PC-3 (cell line): ENCODE measurements around the gene C16orf78. TPM values are rescaled to one million over a fixed set of nuclear protein-coding genes. Genes with fewer than 3 reads are reported as not detected.

Experiments
- ATAC-seq: fragments of 200-7000 bp; cut with Tn5 transposase; 2 replicates; pipeline ENCODE4 v1.9.1; 2020; ENCODE audit warnings: mild to moderate bottlenecking, moderate library complexity
- BruUV-seq: library from RNA; stranded (reverse); fragments of 400-500 nt; replicated peaks from 2 replicates; lab custom pipeline; 2021; lab: Mats Ljungman, UMichigan
- CTCF ChIA-PET: fragments of 300-600 bp; sonication (Branson Sonifier 250); formaldehyde crosslinking; loops from one replicate; lab custom pipeline; 2022; ENCODE audit warnings: antibody characterized with exemption; lab: Charles Lee
- POLR2A ChIA-PET: fragments of 300-600 bp; sonication (Branson Sonifier 250); formaldehyde crosslinking; loops from one replicate; lab custom pipeline; 2022; ENCODE audit warnings: antibody characterized with exemption; ENCODE audit not compliant: unreplicated experiment; lab: Charles Lee
- DNase-seq: peaks from one replicate; pipeline ENCODE4 v3.0.0-alpha.2; 2015
- H2AFZ ChIP-seq: fragments of 300-600 bp; sonication (generic); 2 replicates; pipeline ENCODE4 v1.6.0; 2016; ENCODE audit warnings: antibody characterized with exemption, low read length
- H3F3A ChIP-seq: fragments of 300-600 bp; sonication (generic); one replicate; pipeline ENCODE4 v1.6.0; 2017; ENCODE audit warnings: antibody characterized with exemption, low read length, control low read depth, mild to moderate bottlenecking; ENCODE audit not compliant: unreplicated experiment
- H3K27ac ChIP-seq: fragments of 300-600 bp; sonication (generic); 2 replicates; pipeline ENCODE4 v1.5.1; 2016; ENCODE audit warnings: mild to moderate bottlenecking, low read length
- H3K27me3 ChIP-seq: fragments of 300-600 bp; sonication (generic); 2 replicates; pipeline ENCODE4 v1.6.1; 2016; ENCODE audit warnings: low read length, mixed read lengths
- H3K36me3 ChIP-seq: fragments of 300-600 bp; sonication (generic); 2 replicates; pipeline ENCODE4 v1.6.1; 2016; ENCODE audit warnings: low read depth, mixed run types, low read length, mixed read lengths
- H3K4me1 ChIP-seq: fragments of 300-600 bp; sonication (generic); 2 replicates; pipeline ENCODE4 v1.5.1; 2016; ENCODE audit warnings: low read length; ENCODE audit not compliant: insufficient read depth
- H3K4me2 ChIP-seq: fragments of 300-600 bp; sonication (generic); 2 replicates; pipeline ENCODE4 v1.6.0; 2016; ENCODE audit warnings: low read length
- H3K4me3 ChIP-seq: fragments of 300-600 bp; sonication (generic); 2 replicates; pipeline ENCODE4 v1.5.1; 2016; ENCODE audit warnings: mild to moderate bottlenecking, low read length, mixed read lengths
- H3K79me2 ChIP-seq: fragments of 300-600 bp; sonication (generic); 2 replicates; pipeline ENCODE4 v1.6.1; 2017; ENCODE audit warnings: low read length, mixed read lengths
- H3K9ac ChIP-seq: fragments of 300-600 bp; sonication (generic); 2 replicates; pipeline ENCODE4 v1.6.0; 2016; ENCODE audit warnings: mild to moderate bottlenecking, low read length
- H3K9me2 ChIP-seq: fragments of 300-600 bp; sonication (generic); replicated peaks from 2 replicates; pipeline ENCODE4 v1.6.1; 2016; ENCODE audit warnings: mixed run types, low read length, mixed read lengths
- H3K9me3 ChIP-seq: fragments of 300-600 bp; sonication (generic); 2 replicates; pipeline ENCODE4 v1.6.1; 2016; ENCODE audit warnings: low read length, mixed read lengths
- H4K20me1 ChIP-seq: fragments of 300-600 bp; sonication (generic); 2 replicates; pipeline ENCODE4 v1.6.1; 2016; ENCODE audit warnings: low read length, mixed read lengths
- EZH2 ChIP-seq: fragments of 300-600 bp; sonication (generic); IDR thresholded peaks from one replicate; pipeline ENCODE4 v1.6.1; 2017; ENCODE audit warnings: antibody characterized with exemption, mild to moderate bottlenecking, low read length; ENCODE audit not compliant: unreplicated experiment
- EZH2phosphoT487 ChIP-seq: fragments of 300-600 bp; sonication (generic); IDR thresholded peaks from 2 replicates; pipeline ENCODE4 v1.6.1; 2018; ENCODE audit warnings: mild to moderate bottlenecking, antibody characterized with exemption, low read length, borderline replicate concordance
- intact Hi-C: fragments of 100-400 bp; cut with micrococcal nuclease; formaldehyde crosslinking; loops from 2 replicates; pipeline ENCODE4 v1.9.0; 2023
- total RNA-seq: library from RNA; depleted of rRNA; stranded (reverse); fragments of >200 nt; gene quantifications from 2 replicates; pipeline ENCODE4 v1.2.3, GENCODE V29; 2014
- TF ChIP-seq, protein P1 (sequence below): fragments of 300-600 bp; sonication (generic); conservative IDR thresholded peaks from 2 replicates; pipeline ENCODE4 v1.5.1; 2017; ENCODE audit warnings: antibody characterized with exemption, low read depth, mild to moderate bottlenecking, low read length

The C16orf78 gene
- total RNA-seq, 1 experiment from 2014 or later: not detected

- Histone ChIP-seq H3K9me3 (no peaks in the 10 kb centered on the region), H3K27me3 (peaks cover 7% of the 10 kb centered on the region; the same call in 1 of the 2 replicates), H3K4me3 (no peak overlapping the region), H3K27ac (no peak overlapping the region), H2AFZ (no peak overlapping the region), H4K20me1 (no peaks in the 10 kb centered on the region), H3K4me1 (no peaks in the 10 kb centered on the region), H3K9me2 (no peaks in the 10 kb centered on the region), H3K79me2 (no peaks in the 10 kb centered on the region), H3F3A (no peaks in the 10 kb centered on the region), H3K4me2 (no peak overlapping the region), H3K9ac (no peak overlapping the region), H3K36me3 (no peaks in the 10 kb centered on the region)
- ATAC-seq (no peak), DNase-seq (no peak)
- TF ChIP-seq EZH2phosphoT487 (no peak), EZH2 (no peak)
- TF ChIP-seq, protein P1, sequence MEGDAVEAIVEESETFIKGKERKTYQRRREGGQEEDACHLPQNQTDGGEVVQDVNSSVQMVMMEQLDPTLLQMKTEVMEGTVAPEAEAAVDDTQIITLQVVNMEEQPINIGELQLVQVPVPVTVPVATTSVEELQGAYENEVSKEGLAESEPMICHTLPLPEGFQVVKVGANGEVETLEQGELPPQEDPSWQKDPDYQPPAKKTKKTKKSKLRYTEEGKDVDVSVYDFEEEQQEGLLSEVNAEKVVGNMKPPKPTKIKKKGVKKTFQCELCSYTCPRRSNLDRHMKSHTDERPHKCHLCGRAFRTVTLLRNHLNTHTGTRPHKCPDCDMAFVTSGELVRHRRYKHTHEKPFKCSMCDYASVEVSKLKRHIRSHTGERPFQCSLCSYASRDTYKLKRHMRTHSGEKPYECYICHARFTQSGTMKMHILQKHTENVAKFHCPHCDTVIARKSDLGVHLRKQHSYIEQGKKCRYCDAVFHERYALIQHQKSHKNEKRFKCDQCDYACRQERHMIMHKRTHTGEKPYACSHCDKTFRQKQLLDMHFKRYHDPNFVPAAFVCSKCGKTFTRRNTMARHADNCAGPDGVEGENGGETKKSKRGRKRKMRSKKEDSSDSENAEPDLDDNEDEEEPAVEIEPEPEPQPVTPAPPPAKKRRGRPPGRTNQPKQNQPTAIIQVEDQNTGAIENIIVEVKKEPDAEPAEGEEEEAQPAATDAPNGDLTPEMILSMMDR: no peak
- intact Hi-C loops: no loop called here
- no TSS peak for BruUV-seq
- ChIA-PET POLR2A (no interaction called here), CTCF (no interaction called here)
Observed at GRCh38 chr16:49424961-49425360, 51.4 kb downstream of the C16orf78 start.

DNA sequence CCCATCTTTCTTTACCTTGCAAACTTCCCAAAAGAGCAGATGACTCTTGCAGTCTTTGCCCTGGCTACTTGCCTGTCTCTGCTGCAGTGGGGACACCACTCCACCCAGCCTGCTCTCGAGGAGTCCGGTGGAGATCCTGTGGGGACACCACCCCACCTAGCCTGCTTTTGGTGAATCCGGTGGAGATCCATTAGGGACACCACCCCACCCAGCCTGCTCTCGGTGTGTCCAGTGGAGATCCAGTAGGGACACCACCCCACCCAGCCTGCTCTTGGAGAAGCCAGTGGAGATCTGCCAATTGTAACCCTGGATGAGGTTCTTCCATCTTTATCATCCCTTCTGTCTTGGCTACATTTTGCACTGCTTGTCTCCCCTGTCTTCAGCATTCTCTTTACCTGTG, 54.2 kb downstream of the C16orf78 start:
- CTCF ChIA-PET: no interaction called here
- BruUV-seq: no TSS peak
- H3K27me3 ChIP-seq: peaks cover 11% of the 10 kb centered on the region; the same call in 1 of the 2 replicates

DNA sequence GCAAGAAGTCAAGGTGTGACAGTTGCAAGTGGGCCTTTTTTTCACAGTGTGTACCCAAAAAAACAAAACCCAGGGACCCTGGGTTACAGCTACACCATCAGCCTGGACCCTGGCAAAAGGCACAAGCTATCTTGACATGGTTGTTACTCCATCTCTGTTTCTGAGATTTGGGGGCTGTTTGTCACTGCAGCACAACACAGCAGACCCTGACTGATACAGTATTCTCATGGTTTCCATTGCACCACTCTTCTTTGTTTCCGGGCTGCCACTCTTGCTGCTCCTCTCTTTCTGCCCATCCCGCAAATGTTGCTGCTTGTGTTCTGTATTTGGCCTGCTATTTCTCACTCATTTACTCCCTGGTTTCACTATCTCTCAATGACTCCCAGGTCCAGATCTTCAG, 55.2 kb downstream of the C16orf78 start:
- intact Hi-C loops: no loop called here
- Histone ChIP-seq H3K9ac (no peak overlapping the region), H4K20me1 (no peaks in the 10 kb centered on the region), H3K4me1 (no peaks in the 10 kb centered on the region), H3K4me3 (no peak overlapping the region), H3K4me2 (no peak overlapping the region), H3K9me2 (no peaks in the 10 kb centered on the region), H3K79me2 (no peaks in the 10 kb centered on the region), H3K27me3 (peaks cover 16% of the 10 kb centered on the region), H3K36me3 (no peaks in the 10 kb centered on the region), H3K9me3 (no peaks in the 10 kb centered on the region), H3K27ac (no peak overlapping the region), H3F3A (no peaks in the 10 kb centered on the region), H2AFZ (no peak overlapping the region)
- DNase-seq (no peak), ATAC-seq (no peak)
- ChIA-PET POLR2A (no interaction called here), CTCF (no interaction called here)
- no TSS peak for BruUV-seq
- TF ChIP-seq EZH2: no peak
- TF ChIP-seq, protein P1: no peak
- TF ChIP-seq EZH2phosphoT487: no peak

More for the DNA sequence above, 54.2 kb downstream of the C16orf78 start:
- intact Hi-C loops: no loop called here
- H3K9me2 ChIP-seq: no peaks in the 10 kb centered on the region
- no peak for ATAC-seq
- H3K27ac ChIP-seq: no peak overlapping the region
- no peaks in the 10 kb centered on the region for H3K79me2 ChIP-seq
- no peak overlapping the region for H3K4me3 ChIP-seq
- no peaks in the 10 kb centered on the region for H3K4me1 ChIP-seq
- H3K36me3 ChIP-seq: no peaks in the 10 kb centered on the region
- TF ChIP-seq, protein P1: no peak
- no peak for TF ChIP-seq EZH2
- POLR2A ChIA-PET: no interaction called here
- H3K9me3 ChIP-seq: no peaks in the 10 kb centered on the region
- H3K4me2 ChIP-seq: no peak overlapping the region
- no peak overlapping the region for H3K9ac ChIP-seq
- DNase-seq: no peak
- H2AFZ ChIP-seq: no peak overlapping the region
- H4K20me1 ChIP-seq: no peaks in the 10 kb centered on the region
- no peaks in the 10 kb centered on the region for H3F3A ChIP-seq
